LHCN-M2 (cell line): Measurements from ENCODE around the gene IL1B. TPM values are rescaled to one million over a fixed set of nuclear protein-coding genes. Genes with fewer than 3 reads are reported as not detected.
A peak's percentile ranks its signal among the peaks of the same experiment; 100 is the strongest.

Experiments
- DNase-seq: peaks from one replicate; pipeline ENCODE4 v3.0.0-alpha.2; 2012; ENCODE audit warnings: low read depth
- total RNA-seq: library from RNA; depleted of rRNA; stranded (reverse); fragments of >200 nt; gene quantifications from 2 replicates; pipeline ENCODE4 v1.2.3, GENCODE V29; 2014

The IL1B gene
- total RNA-seq, 1 experiment from 2014 or later, result 0.86 TPM

DNA sequence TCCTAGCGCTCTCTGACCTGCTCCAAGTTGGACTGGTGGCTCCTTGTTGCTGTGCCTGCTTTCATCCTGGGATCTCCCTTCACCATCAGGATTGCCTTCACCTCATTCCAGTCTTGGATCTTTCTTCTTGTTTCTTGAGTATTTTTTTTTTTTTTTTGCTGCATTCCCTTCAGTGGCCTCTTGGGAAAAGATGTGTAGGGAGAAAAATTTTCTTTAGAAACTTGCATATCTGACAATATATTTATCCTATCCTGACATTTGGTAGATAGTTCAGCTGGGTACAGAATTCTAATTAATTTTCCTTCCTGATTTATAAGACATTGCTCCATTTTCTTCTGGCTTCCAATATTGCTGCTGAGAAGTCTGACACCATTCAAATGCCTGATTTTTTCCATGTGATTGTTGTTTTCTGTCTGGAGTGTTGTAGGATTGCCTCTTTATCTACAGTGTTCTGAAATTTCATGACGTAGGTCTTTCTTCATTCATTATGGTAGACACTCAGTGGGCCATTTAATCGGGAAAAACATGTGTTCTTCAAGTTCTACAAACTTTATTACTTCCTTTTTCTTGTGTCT, 29.3 kb downstream of the IL1B start:
- DNase-seq, result no peak

DNA sequence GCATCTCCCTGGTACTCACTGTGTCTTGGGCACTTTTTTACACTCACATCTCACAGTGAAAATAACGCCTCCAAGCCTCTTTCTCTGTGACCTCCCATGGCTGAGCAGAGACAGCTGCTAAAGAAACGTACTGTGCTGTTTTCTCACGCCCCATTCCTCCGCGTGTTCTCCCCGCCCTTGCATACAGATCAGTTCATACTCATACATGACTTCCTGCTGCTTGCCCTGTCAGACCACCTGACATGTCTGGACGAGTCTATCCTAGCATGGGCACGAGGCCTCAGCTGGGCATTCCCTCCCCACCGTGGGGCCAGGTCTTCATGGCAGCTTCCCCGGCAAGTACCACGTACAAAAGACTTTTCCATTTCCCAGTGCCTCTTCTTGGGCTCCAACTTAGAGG, 31.0 kb downstream of the IL1B start:
- no peak for DNase-seq

GRCh38 chr2:112803691-112804521, 32.7 kb downstream of the IL1B start:
- DNase-seq, result peak; percentile 67

GRCh38 chr2:112800881-112801583, 35.5 kb downstream of the IL1B start:
- no peak for DNase-seq

- no peak for DNase-seq
Observed at GRCh38 chr2:112798979-112799975, 37.3 kb downstream of the IL1B start.

- DNase-seq, result no peak
Observed at GRCh38 chr2:112796486-112796885, 40.1 kb downstream of the IL1B start.

- no peak for DNase-seq
Observed at GRCh38 chr2:112795774-112796173, 40.8 kb downstream of the IL1B start.

DNA sequence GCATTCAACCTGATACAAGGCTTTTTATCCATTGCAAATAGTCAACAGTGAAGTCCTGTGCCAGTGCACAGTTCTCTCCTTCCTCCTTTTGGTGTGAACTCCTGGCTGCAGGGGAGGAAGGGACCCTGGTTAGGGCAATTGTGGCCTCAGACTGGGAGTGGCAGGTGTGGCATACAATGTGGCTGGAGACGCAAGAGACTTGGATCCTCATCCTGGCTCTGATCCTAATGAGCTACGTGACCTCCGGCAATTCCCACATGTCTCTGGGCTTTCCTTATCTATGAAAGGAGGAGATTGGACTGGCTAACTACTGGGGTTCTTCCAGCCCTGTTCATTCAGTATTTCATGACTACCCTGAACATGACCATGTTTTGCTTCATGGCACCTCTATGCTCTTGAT, 41.7 kb downstream of the IL1B start:
- DNase-seq, result no peak

- peak; percentile 36 for DNase-seq
Observed at GRCh38 chr2:112794131-112794733, 42.3 kb downstream of the IL1B start.

DNA sequence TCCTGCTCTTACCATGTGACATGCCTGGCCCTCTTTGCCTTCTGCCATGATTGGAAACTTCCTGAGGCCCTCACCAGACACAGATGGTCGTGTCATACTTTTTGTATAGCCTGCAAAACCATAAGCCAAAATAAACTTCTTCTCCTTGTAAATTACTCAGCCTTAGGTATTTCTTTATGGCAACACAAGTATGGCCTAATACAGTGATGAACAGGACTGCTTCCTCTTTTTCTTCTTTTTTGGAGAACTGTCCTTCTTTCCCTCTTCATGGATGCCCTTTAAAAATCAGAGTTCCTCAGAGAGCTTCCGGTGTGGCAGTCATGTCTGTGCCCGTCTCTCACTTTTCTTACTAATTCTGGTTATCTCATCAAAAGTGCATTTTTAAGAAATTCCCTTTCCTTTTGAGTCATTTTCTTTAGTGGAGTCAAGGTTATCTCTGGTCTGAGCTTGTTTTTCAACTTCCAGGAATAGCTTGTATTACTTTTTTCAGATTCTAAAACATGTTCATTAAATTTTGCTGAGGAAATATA, 43.1 kb downstream of the IL1B start:
- no peak for DNase-seq

DNA sequence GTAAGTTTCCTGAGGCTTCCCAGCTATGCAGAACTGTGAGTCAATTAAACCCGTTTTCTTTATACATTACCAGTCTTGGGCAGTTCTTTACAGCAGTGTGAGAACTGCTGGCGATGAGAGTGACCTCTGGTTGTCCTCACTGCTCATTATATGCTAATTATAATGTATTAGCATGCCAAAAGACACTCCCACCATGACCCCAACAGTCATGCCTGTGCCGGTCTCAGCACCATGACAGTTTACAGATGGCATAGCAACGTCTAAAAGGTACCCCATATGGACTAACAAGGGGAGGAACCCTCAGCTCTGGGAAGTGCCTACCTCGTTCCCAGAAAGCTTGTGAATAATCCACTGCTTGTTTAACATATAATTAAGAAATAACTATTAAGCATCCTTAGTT, 44.2 kb downstream of the IL1B start:
- DNase-seq, result no peak

GRCh38 chr2:112791693-112792230, 44.8 kb downstream of the IL1B start:
- DNase-seq, result no peak

GRCh38 chr2:112791019-112791418, 45.6 kb downstream of the IL1B start:
- no peak for DNase-seq

- no peak for DNase-seq
Observed at GRCh38 chr2:112790305-112790704, 46.3 kb downstream of the IL1B start.

DNA sequence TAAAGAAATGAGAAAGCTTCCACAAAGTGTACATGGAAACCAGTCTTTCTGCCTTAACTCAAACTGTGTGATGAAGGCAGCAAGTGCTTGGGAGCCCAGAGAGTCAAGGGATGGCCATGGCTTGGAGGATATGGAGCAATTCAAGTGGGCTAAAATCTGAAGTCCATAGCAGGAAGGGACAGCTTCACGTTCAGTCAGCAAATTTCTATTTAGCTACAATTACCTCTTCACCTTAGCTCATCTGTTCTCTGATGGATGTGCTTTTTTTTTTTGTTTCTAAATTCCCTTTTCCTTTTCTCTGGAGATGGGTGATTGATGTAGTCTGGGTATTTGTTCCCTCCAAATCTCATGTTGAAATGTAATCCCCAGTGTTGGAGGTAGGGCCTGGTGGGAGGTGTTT, 47.4 kb downstream of the IL1B start:
- DNase-seq, result no peak

DNA sequence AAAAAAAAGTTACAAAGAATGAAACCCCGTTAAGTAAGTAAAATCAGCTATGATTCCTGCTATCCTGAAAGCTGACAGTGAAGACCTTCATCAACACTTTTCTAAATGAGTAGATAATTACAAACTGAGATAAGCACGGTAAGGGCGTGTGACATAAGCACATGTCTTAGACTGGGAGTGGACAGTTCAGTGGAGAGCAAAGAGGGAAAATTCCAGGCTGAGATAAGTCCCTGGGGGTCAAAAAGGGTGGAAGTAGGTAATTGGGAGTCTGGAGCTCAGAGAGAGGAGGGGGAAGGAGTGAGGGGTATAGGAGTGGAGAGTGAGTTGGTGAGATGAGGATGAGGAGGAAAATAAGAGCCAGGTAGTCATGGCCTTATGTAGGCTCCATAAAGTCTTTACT, 47.9 kb downstream of the IL1B start:
- no peak for DNase-seq

- DNase-seq, result no peak
Observed at GRCh38 chr2:112787729-112788393, 48.7 kb downstream of the IL1B start.

- DNase-seq, result no peak
Observed at GRCh38 chr2:112787294-112787693, 49.3 kb downstream of the IL1B start.

DNA sequence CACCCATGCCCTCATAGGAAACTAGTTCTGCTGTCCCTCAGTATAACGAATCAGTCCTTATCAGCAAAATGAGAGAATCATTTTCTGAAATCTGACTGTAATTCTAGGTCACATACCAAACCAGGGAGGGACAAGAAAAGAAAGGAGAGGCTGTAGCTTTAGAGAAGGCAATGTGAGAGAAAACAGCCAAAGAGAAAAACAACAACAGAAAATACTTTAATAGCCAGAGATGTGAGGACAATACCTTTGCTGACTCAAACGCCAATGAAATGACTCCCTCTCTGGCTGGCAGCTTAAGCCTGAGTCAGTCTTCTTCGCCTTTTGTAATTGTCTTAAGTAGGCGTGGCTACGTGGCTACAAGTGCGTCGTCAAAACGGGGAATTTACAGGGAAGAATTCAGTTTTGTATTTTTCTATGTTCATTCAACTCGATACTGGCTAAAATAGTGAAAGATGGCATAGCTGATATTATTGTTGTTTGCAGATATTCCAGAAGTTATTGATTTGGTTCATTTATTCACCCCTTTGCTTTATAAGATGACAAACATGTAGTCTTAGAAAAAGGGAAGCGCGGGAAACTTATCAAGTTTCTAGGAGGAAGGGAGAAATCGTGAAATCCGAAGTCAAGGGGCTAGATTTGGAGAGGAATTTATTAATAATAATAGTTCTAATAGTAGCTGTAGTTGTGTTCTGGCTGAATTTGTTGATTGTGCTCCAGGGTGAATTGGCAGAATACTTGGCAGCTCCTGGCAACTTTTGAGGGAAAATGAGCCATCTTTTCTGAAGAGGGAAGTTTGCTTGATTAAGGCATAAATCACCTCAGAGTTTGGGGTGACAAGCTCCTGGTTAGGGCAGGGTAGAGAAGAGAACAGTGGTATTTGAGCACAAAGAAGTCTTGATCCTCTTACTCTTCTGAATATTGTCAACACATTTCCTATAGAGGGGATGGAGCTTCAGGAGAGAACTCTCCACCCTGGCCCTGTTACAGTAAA, 52.1 kb downstream of the IL1B start, which contains the start of gene IL1A:
Gene IL1A (minus strand): TSS at position 295 of the 991 bp plus-strand sequence. CDS start 723 bp downstream, outside the sequence.
- peak; percentile 54 for DNase-seq
